Cardiac septum (tissue), 1 donor: ENCODE measurements around the gene PCSK6. TPM values are rescaled to one million over a fixed set of nuclear protein-coding genes. Genes with fewer than 3 reads are reported as not detected.

ENCODE experiments used
- DNase-seq: peaks from one replicate; pipeline ENCODE4 v3.0.0-alpha.2; 2020; ENCODE audit warnings: low spot score
- intact Hi-C: fragments of 100-400 bp; cut with DNase I; formaldehyde crosslinking; loops from one replicate; pipeline ENCODE4 v1.14.0; 2022
- total RNA-seq: library from RNA; stranded (reverse); fragmentation: NEBNext Ultra II Directional; extraction: Animal tissue kit (Norgen Biotek cat#: 25700); gene quantifications from one replicate; pipeline ENCODE4 v1.2.1, GENCODE V29; 2021
- donor health status: DM: no; HTN: no; CAD: no.

The PCSK6 gene
- total RNA-seq, 1 donor from 2014 or later = 10.6 TPM

DNA sequence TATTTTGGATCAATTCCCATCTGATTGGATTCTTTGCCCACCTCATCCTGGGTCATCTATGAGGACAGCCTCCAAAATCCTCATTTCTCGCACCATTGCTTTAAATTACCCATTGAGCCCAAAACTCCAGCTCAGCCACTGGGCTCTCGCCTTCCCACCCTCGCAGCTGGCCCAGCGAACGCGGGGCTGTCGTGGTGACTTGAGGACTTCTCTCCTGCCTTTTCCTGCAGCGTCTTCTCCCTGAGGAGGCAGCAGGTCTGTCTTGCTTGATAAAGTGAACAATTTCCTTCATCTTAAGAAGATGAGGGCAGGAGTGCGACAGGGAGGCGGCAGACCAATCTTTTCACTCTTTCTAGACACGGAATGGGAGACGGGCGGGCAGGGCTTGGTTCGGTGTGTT is 161.5 kb downstream of the PCSK6 start:
- intact Hi-C loops = no loop called here
- DNase-seq = no peak

DNA sequence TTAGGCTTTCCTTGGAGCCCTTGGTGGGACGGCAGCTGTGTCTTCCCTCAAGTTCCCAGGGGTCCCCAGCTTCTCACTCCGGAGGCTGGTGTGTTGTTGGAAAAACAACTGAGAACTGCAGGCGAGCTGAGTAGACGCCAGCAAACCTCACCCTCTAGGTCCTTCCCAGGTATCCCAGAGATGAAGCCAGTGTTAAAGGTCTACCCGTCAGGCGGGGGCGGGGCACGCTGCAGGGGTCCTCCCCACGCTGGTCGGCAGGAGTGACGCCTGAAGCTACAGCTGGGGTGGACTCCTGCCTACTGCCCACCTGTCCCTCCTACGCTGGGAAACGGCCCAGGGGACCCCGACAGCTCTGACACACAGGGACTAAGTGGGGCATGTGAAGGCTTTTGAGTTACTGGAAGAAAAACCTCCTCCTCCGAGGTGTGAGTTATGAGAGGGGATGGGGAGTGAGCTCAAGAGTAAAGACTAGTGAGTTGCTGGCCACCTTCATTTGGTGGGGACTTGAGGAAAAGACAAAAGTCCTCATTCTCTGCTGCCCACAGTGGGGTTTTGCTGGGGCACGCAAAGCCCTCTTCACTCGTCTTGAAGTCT is 162.3 kb downstream of the PCSK6 start:
- intact Hi-C loops = no loop called here
- DNase-seq = no peak

DNA sequence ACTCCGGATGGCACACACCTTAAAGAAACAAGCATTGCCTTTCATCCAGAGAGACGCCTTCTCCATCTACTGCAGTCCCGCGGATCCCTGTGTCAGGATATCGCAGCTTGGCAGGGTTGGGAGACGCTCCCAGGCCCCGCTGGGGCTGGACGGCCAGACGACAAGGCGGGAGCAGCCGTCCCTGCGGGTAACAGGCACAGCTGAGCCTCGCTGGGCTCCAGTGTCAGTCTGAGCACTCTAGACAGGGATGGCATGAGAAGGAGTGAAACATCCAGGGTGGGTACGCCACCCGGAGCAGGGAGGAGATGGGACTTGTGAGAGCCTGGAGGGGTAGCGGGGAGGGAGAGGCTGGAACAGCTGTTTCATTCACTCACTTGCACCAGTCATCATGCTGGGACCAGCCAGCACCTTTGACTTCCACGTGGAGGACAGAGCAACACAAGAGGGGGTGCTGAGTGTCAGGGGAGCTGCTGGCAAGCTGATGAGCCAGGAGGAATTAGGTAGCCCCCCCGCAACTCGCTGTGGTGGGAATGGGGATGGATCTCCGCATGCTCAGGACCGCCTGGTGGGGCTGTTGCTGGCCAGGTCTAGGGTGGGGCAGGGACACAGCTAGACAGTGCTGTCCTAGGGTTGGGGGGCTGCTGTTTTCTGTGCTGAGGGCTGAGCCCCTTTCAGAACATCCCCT is 162.9 kb downstream of the PCSK6 start:
- no peak for DNase-seq

DNA sequence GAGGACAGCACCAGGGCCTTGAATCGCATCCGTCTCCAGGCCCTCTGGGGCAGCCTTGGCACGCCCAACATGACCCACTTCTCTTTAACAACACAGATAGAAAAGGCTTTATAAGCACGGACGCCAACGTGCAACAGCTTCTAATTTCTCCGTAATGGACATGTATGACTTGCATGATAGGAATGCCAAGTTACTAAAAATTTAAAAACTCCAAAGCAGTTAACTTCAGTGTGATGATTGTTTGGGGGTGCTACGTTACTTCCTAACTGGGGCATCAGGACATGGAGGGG is 163.5 kb downstream of the PCSK6 start:
- DNase-seq = no peak
- intact Hi-C loops = no loop called here

More for the DNA sequence above, 162.9 kb downstream of the PCSK6 start:
- intact Hi-C loops = no loop called here

DNA sequence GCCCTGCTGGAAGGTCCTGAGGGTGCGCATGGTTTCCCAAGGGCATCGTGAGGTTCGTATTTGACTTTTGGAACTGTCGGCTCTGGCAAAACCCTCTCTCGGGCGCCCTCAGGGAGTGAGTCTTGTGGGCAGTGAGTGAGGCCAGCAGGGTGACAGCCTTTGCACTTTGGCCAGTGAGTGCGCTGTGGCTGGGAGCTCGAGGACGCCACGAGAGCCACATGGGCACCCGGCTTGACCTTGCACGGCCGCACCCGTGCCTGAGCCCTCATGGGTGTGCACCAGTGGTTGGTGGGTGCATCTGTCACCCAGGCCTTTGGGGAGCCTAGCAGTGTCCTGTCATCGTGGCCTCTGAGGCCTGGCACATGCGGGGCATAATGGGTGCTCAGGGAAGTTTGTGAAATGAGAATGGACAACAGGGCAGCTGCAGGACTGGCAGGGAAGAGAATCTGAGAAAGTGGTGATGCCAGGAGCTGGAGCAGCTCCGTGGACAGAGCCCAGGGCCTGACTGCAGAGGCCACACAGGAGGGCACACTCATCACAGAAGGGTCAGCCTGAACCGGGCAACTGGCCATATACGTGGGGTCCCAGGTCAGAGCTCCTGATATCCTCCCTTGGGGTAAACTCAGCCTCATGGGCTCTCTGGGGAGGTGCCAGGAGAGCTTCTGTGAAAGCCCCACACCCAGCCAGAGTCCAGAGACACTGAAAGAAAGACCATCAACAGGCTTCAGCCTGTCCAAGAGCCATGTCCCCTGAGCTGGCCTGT is 164.1 kb downstream of the PCSK6 start:
- no peak for DNase-seq
- intact Hi-C loops = no loop called here

DNA sequence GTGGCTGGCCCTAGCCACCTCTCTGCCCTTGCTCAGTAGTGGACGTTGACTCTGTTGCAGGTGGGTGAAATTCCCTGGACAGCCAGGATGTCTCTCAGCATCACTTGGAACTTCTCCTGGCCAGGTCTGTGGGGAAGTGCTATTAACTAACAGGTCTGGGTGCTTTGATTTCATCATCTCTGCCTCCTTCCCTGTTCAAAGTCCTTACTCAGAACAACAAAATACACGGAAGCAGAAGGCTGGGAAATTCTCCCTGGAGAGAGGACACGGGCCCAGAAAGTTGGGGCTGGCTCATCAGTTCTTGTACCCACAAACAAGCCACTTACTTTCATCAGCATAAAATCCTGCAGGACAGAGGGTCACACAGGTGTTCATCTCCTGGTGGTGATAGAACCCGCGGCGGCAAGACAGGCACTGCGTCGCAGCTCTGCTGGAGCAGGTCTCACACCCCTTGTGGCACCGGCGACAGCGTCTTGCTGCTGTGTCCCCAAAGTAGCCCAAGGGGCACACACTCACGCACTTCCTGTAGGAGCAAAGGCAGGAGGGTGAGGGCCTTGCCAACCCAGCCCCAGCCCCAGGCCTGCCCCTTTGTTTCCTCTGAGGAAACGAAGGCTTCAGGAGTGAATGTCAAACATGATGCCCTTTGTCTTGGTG is 164.9 kb downstream of the PCSK6 start:
- intact Hi-C loops = no loop called here
- DNase-seq = no peak

DNA sequence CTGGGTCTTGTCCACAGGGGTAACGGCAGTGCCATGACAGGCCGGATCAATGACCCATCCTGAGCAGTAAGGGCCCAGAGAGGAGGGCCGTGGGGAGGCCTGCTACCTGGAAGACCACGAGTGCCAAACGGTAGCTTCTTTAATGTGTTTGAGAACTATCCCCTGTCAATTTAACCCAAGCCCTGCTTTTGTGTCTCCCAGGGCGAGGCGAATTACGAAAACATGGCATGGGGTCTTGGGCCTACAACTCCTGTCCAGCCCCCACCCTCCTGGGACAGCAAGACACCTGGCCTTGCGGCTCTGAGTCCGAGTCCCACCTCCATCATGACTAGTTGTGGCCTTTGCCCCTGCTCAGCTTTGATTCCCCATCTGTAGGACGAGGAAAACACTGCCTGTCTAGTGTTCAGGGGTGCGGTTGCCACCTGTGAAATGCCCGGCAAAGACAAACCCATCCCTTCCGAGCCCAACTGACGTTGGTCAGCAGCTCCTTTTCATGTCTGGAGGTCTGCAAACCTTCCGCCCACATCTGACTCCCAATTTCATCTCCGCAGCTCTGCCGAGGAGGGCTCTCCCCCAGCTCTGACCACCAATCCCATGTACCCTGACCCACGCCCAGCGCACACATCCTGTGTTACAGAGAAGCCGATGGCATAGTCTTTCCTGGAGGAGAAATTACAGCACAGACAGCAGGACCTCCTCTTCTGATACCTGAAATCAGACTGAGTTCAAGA is 165.5 kb downstream of the PCSK6 start:
- no peak for DNase-seq
- intact Hi-C loops = no loop called here

DNA sequence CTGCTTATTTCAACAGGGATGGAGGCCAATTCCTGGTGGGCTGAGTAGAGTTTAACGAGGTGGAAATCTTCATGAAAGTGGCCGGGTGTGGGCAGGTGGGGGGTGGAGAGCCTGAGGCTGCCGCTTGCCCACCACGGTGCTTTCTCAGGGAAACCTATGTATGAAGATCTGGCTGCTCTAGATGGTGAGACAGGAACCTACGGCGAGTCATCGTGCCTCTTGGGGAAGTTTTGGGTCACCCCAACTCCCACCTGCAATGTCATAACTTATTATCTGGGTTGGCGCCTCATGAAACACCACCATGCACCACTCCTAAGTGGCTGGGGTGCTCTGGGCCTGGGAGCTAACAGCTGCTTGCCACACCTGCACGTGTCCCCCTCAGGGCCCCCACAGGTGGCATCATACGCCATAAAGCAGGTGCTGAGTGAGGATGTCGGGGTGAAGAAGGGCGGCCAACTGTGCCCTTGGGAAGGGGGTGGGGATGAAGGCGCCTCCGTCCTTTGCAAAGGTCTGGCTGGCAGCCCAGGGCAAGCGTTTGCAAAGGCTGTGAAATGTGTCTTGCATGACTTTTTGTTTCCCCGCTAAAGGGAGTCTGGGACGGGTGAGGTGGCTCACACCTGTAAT is 166.5 kb downstream of the PCSK6 start:
- intact Hi-C loops = no loop called here
- no peak for DNase-seq

DNA sequence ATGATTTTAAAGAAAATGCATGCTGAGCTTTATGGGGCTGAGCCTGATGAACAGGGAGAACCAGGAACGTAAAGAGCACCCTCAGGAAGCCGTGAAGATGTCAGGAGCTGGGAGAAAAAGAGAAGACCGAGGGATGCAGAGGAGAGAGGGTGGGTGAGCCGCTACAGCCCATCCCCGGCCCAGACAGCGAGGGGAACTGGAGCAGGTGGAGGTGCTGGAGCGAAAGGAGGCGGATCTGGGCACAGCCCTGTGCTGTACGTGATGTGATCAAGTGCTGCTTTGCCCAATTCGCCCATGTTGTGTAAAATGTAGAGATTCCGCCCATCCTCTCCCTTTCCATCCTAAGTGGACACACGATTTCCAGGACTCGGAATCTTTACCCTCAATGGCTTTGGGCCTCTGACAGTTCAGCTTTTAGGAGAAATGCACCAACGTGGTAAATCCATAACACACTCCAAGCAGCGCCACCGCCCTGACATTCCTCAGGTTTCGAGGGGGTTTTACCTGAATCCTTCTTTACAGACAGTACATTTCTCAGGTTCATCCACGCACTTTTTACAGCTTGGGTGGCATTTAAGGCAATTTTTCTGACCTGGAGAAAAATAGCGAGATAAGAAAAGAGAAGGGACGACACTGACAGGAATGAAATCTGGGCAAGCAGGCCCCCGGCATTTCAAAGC is 167.4 kb downstream of the PCSK6 start:
- intact Hi-C loops = no loop called here
- DNase-seq = no peak

DNA sequence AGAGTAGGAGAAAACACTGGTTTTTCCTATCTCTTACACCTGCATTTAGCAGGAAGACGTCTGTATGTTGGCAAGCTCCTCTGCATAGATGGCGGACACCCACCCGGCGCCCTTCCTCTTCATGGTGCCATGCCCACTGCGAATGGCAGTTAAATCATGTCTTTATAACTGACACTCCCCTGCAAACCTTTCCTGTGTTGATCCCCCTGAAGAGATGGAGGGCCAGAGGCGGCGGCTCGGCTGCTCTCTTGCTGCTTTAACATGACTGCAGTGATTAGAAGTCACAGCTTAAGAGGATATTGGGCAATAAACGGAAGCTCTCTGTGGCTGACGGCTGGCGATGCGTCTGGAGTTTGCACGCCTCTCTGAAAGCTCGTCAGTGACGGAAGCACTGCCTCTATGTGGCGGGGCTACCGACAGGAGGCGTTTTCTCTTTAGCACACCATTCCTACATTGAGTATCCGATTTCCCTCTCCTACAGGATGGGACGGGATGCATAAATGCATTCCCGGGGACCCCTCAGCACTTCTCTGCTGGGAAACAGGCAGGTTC is 168.9 kb downstream of the PCSK6 start:
- no peak for DNase-seq
- intact Hi-C loops = no loop called here

DNA sequence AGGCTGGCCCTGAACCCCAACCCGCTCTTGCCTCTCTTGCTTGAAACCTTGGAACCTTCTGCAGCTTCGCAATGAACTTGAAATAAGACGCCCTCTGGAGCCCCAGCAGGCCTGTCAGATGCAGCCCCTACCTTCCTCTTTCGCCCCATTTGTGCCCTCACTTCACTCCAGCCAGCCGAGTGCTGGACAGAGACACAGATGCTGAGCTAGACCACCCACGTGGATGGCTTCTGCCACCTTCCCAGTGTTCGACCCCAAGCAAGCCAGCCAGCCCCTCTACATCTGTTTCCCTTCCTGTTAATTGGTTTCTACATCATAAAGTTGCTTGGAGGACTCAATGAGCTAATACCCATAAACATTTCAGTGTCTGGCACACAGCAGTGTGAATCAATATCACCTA is 170.7 kb downstream of the PCSK6 start:
- no peak for DNase-seq
- intact Hi-C loops = no loop called here

DNA sequence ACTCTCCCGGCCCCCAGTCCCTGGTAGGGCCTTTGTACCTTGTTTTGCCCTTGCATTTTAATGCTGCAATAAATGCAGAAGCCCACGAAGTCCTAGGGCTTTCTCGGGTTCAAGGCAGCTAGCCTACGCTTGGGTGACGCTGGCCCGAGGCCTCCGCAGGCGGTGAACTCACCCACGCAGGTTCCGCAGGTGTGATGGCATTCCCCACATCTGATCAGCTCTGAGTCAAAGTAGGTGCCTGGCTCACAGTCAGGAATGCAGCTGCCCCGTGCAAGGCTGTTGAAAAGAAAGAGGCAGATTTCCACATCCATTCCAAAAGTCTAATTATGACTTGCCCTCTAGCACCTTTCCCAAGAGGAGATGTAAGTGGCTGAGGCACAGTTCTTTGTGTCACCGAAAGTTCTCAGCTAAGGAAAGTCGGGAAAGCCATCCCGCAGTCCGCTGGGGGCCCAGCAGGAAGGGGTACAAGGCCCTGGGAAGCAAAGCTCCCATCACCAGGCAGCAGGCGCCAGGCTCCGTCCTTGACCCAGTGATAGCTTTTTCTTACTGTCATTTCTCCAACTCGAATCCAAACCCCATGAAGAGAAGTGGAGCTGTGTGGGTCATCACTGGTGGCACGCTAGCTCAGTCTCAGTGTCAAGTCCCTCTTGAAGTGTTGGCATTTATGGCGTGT is 171.2 kb downstream of the PCSK6 start:
- intact Hi-C loops = no loop called here
- DNase-seq = no peak

DNA sequence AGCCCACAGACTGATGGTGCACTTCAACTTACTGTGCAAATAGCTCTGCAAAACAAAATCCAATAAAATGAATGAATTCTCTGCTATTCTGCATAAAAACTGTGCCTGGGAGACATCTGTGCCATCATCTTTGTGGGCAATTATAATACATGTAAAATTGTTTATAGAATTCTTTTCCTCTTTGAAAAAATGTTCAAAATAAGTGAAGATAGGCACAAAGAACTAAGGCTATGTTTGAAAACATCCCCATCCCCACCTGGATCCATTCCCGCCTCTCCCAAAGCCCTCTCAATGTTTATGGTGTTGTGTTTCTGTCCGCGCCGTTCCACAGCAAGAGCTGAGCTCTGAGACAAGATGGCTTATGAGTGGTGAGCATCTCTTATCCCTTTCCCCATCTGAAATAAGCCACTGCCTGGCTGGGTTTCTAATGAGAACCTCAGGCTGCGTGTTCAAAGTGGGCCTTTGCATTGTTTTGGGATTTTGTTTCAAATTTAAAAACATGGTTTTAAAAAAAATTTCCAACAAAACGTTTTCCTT is 172.1 kb downstream of the PCSK6 start:
- intact Hi-C loops = no loop called here

DNA sequence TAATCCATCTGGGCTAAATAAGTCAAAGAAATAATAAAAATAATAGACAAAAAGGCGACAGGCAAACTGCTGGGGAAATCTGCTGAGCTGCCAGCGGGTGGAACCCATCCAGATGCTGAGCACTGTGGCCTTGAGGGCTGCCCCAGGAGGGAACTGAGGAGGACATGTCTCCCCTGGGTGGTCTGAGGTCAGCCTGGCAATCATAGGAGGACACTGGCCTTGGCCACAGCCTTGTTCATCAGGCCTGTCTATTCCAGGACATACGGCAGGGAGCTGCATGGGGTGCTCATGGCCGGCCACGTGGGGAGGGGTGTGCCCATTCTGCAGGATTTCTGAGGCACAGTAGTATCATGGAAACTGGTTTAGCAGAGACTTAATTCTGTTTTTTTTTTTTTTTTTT is 173.0 kb downstream of the PCSK6 start:
- intact Hi-C loops = no loop called here
- no peak for DNase-seq

More for the DNA sequence above, 172.1 kb downstream of the PCSK6 start:
- DNase-seq = no peak

DNA sequence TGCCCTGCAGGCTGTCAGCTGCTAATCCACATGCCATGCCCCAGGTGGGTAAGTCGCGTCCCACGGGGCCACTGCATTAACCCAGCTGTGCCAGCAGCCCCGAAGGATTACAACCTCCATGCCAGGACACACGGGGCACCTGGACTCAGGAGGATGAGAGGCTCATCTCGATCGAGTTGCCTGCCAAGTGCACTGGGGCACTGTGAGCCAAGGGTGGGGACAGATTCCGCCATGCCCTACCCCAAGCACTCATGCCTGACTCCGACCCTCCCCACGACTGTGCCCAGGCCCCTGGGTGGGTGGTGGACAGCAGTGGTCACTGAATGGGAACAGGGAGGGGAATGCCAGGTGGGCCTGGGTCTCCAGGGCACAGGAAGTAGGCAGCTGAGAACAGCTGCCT is 173.8 kb downstream of the PCSK6 start:
- no peak for DNase-seq
- intact Hi-C loops = no loop called here

DNA sequence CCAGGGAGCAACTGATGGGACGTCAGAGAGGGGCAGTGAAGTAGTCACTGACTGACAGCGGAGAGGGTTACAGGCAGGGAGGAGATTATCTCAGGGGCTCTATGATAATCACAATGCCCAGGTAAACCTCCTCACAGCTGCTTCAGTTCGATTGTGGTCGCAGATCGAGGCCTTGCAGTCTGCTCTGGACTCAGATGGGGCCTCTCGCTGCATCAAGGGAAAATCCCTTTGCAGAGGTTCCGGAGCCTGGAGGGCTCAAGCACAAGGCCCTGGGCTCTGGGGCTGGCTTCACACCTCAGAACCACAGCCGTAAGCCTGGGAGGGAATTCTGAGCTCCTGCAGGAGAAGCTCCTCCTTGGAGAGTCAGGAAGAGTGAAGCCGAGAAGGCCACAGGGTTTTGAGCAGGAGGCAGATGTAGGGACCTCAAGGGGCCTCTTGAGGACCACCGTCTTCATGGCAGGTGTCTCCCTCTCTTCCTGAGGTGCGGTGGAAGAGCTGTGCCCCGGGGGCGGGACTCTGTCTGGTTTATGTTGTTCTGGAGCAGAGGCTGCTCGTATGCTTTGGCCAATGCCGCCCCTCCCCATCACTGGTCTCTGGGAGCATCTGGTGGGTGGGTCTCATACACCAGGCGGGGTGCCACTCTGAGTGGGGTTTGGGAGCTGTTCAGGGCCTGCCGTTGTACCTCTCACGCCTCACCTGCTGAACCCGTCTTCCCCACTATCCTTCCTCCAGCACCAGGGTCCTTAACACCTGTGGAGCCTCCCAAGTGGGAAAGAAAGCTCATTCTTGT is 175.0 kb downstream of the PCSK6 start:
- peak; percentile 58 for DNase-seq
- intact Hi-C loops = no loop called here
